IMR-90 (cell line): Measurements from ENCODE around the gene CCL20. TPM values are rescaled to one million over a fixed set of nuclear protein-coding genes. Genes with fewer than 3 reads are reported as not detected.

ENCODE experiments used
- ATAC-seq: fragments of 200-7000 bp; cut with Tn5 transposase; 2 replicates; pipeline ENCODE4 v1.9.1; 2020; ENCODE audit warnings: low read depth, mild to moderate bottlenecking, moderate library complexity
- BruUV-seq: library from RNA; stranded (reverse); fragments of 400-500 nt; replicated peaks from 2 replicates; lab custom pipeline; 2021; lab: Mats Ljungman, UMichigan
- CTCF ChIA-PET: fragments of 300-600 bp; formaldehyde crosslinking; extraction: SDS; loops from one replicate; lab custom pipeline; 2021; ENCODE audit warnings: antibody characterized with exemption; lab: Yijun Ruan, JAX
- POLR2A ChIA-PET: fragments of 300-600 bp; sonication (Branson Sonifier 250); formaldehyde crosslinking; loops from one replicate; lab custom pipeline; 2022; ENCODE audit warnings: antibody characterized with exemption; ENCODE audit not compliant: unreplicated experiment; lab: Charles Lee
- DNase-seq: peaks from one replicate; pipeline ENCODE4 v3.0.0; 2013
- H2AFZ ChIP-seq: replicated peaks from 2 replicates; pipeline ENCODE3; 2013; ENCODE audit warnings: low read length, mild to moderate bottlenecking; ENCODE audit not compliant: poor library complexity
- H2AK5ac ChIP-seq: 2 replicates; pipeline ENCODE4 v1.6.1; 2013; ENCODE audit warnings: low read depth, low read length, inconsistent platforms
- H2AK9ac ChIP-seq: replicated peaks from 2 replicates; pipeline ENCODE3; 2013; ENCODE audit warnings: mild to moderate bottlenecking, low read depth, low read length, moderate library complexity; ENCODE audit not compliant: poor library complexity
- H2BK120ac ChIP-seq: 2 replicates; pipeline ENCODE4 v1.6.1; 2013; ENCODE audit warnings: low read depth, low read length, inconsistent platforms
- H2BK15ac ChIP-seq: 3 replicates; pipeline ENCODE4 v1.6.1; 2013; ENCODE audit warnings: low read depth, low read length, inconsistent platforms
- H2BK20ac ChIP-seq: 2 replicates; pipeline ENCODE4 v1.6.1; 2013; ENCODE audit warnings: low read depth, mild to moderate bottlenecking, inconsistent platforms, low read length, moderate library complexity
- H2BK5ac ChIP-seq: 2 replicates; pipeline ENCODE4 v1.6.1; 2013; ENCODE audit warnings: mild to moderate bottlenecking, low read depth, low read length, inconsistent platforms; ENCODE audit not compliant: poor library complexity, severe bottlenecking
- H3K14ac ChIP-seq: replicated peaks from 2 replicates; pipeline ENCODE4 v1.6.1; 2013; ENCODE audit warnings: low read depth, low read length, inconsistent platforms
- H3K18ac ChIP-seq: 2 replicates; pipeline ENCODE4 v1.6.1; 2013; ENCODE audit warnings: low read depth, low read length, control low read depth
- H3K23ac ChIP-seq: 2 replicates; pipeline ENCODE4 v1.6.1; 2013; ENCODE audit warnings: low read depth, low read length, inconsistent platforms
- H3K27ac ChIP-seq: 2 replicates; pipeline ENCODE4 v1.5.1; 2013; ENCODE audit warnings: mild to moderate bottlenecking, control low read depth, low read length; ENCODE audit not compliant: insufficient read depth
- H3K27me3 ChIP-seq: 2 replicates; pipeline ENCODE4 v1.6.1; 2013; ENCODE audit warnings: low read length; ENCODE audit not compliant: control insufficient read depth, insufficient read depth
- H3K36me3 ChIP-seq: 2 replicates; pipeline ENCODE4 v1.6.1; 2013; ENCODE audit warnings: low read length, mixed read lengths; ENCODE audit not compliant: control insufficient read depth, insufficient read depth
- H3K4ac ChIP-seq: 2 replicates; pipeline ENCODE4 v1.6.1; 2013; ENCODE audit warnings: low read depth, low read length, inconsistent platforms
- H3K4me1 ChIP-seq: 2 replicates; pipeline ENCODE4 v1.6.1; 2013; ENCODE audit warnings: low read length, mixed read lengths; ENCODE audit not compliant: control insufficient read depth, insufficient read depth
- H3K4me2 ChIP-seq: 2 replicates; pipeline ENCODE4 v1.6.1; 2013; ENCODE audit warnings: low read depth, mild to moderate bottlenecking, control low read depth, low read length, moderate library complexity
- H3K4me3 ChIP-seq: 2 replicates; pipeline ENCODE4 v1.5.1; 2013; ENCODE audit warnings: low read depth, mild to moderate bottlenecking, control low read depth, low read length, moderate library complexity; ENCODE audit not compliant: insufficient read depth
- H3K56ac ChIP-seq: 2 replicates; pipeline ENCODE4 v1.6.1; 2013; ENCODE audit warnings: low read length, inconsistent platforms; ENCODE audit not compliant: insufficient read depth; ENCODE audit errors: extremely low read depth
- H3K79me1 ChIP-seq, 2 experiments: 2 replicates each; pipeline ENCODE4 v1.6.1; 2013; ENCODE audit warnings: low read length in 2 of 2, inconsistent platforms in 1 of 2, low read depth in 1 of 2
- H3K9ac ChIP-seq: 2 replicates; pipeline ENCODE4 v1.6.1; 2013; ENCODE audit warnings: low read depth, low read length, control low read depth
- H3K9me1 ChIP-seq: 2 replicates; pipeline ENCODE4 v1.6.1; 2013; ENCODE audit warnings: low read length, inconsistent platforms; ENCODE audit not compliant: insufficient read depth
- H3K9me3 ChIP-seq: 2 replicates; pipeline ENCODE4 v1.6.1; 2013; ENCODE audit warnings: low read length; ENCODE audit not compliant: control insufficient read depth, insufficient read depth
- H4K20me1 ChIP-seq: 2 replicates; pipeline ENCODE4 v1.6.1; 2013; ENCODE audit warnings: low read length, inconsistent platforms; ENCODE audit not compliant: insufficient read depth
- H4K5ac ChIP-seq: 2 replicates; pipeline ENCODE4 v1.6.1; 2013; ENCODE audit warnings: mild to moderate bottlenecking, low read depth, low read length, control low read depth
- H4K8ac ChIP-seq, 2 experiments: 2 replicates each; pipeline ENCODE4 v1.6.1; 2013; ENCODE audit warnings: low read depth in 2 of 2, low read length in 2 of 2, control low read depth in 1 of 2, inconsistent platforms in 1 of 2
- H4K91ac ChIP-seq: 2 replicates; pipeline ENCODE4 v1.6.1; 2013; ENCODE audit warnings: low read depth, low read length, inconsistent platforms; ENCODE audit not compliant: insufficient read depth
- BHLHE40 ChIP-seq: fragments of 150-350 bp; IDR thresholded peaks from 2 replicates; pipeline ENCODE4 v1.6.1; 2016; ENCODE audit warnings: mild to moderate bottlenecking, low read depth, low read length
- CEBPB ChIP-seq: IDR thresholded peaks from 2 replicates; pipeline ENCODE4 v1.6.1; 2012; ENCODE audit warnings: low read depth, low read length, improper control_type of control experiment
- CHD1 ChIP-seq: IDR thresholded peaks from 2 replicates; pipeline ENCODE4 v1.6.1; 2012; ENCODE audit warnings: low read depth, low read length, improper control_type of control experiment
- FOS ChIP-seq: fragments of 150-350 bp; IDR thresholded peaks from 2 replicates; pipeline ENCODE4 v1.6.1; 2016; ENCODE audit warnings: low read depth, low read length
- MAFK ChIP-seq: IDR thresholded peaks from 2 replicates; pipeline ENCODE4 v1.6.1; 2012; ENCODE audit warnings: low read depth, low read length, improper control_type of control experiment
- MAZ ChIP-seq: IDR thresholded peaks from 2 replicates; pipeline ENCODE4 v1.6.1; 2012; ENCODE audit warnings: low read depth, mild to moderate bottlenecking, low read length, improper control_type of control experiment, moderate library complexity, borderline replicate concordance
- MXI1 ChIP-seq: IDR thresholded peaks from 2 replicates; pipeline ENCODE4 v1.6.1; 2012; ENCODE audit warnings: low read depth, mild to moderate bottlenecking, low read length, moderate library complexity, borderline replicate concordance
- NFE2L2 ChIP-seq: fragments of 150-350 bp; IDR thresholded peaks from 2 replicates; pipeline ENCODE4 v1.6.1; 2016; ENCODE audit warnings: low read depth, mild to moderate bottlenecking, low read length
- POLR2A ChIP-seq: IDR thresholded peaks from 2 replicates; pipeline ENCODE4 v1.6.1; 2012; ENCODE audit warnings: mild to moderate bottlenecking, low read depth, low read length
- RAD21 ChIP-seq: IDR thresholded peaks from 2 replicates; pipeline ENCODE4 v1.6.1; 2012; ENCODE audit warnings: low read length, improper control_type of control experiment
- RCOR1 ChIP-seq: IDR thresholded peaks from 2 replicates; pipeline ENCODE4 v1.6.1; 2012; ENCODE audit warnings: mild to moderate bottlenecking, low read length, improper control_type of control experiment; ENCODE audit not compliant: insufficient replicate concordance
- RFX5 ChIP-seq: IDR thresholded peaks from 2 replicates; pipeline ENCODE4 v1.8.0; 2012; ENCODE audit warnings: low read depth, mild to moderate bottlenecking, low read length, moderate library complexity
- SMC3 ChIP-seq: fragments of 150-350 bp; IDR thresholded peaks from 2 replicates; pipeline ENCODE4 v1.6.1; 2016; ENCODE audit warnings: low read depth, mild to moderate bottlenecking, antibody characterized with exemption, low read length, moderate library complexity
- dilution Hi-C: fragments of 300-500 bp; cut with HindIII; formaldehyde crosslinking; loops from one replicate; pipeline ENCODE4 v1.14.3; 2018; ENCODE audit warnings: low sequenced_read_pairs; ENCODE audit not compliant: unreplicated experiment
- in situ Hi-C: fragments of 300-500 bp; cut with MboI; formaldehyde crosslinking; loops from 3 replicates; pipeline ENCODE4 v1.14.3; 2019; ENCODE audit warnings: low sequenced_read_pairs, inconsistent platforms, mixed read lengths
- intact Hi-C: fragments of 100-400 bp; cut with micrococcal nuclease; formaldehyde crosslinking; loops from 2 replicates; pipeline ENCODE4 v1.10.0; 2022
- polyA plus RNA-seq, 3 experiments: library from polyadenylated mRNA; depleted of rRNA; stranded (reverse); fragments of >200 nt; gene quantifications; 2 replicates each; pipeline ENCODE4 v1.2.3, GENCODE V29; 2012; ENCODE audit warnings: low replicate concordance in 1 of 3
- total RNA-seq: library from RNA; depleted of rRNA; stranded (reverse); fragments of >200 nt; gene quantifications from 2 replicates; pipeline ENCODE4 v1.2.3, GENCODE V29; 2012
- TF ChIP-seq, protein P1 (sequence below): fragments of 150-350 bp; IDR thresholded peaks from 2 replicates; pipeline ENCODE4 v1.6.1; 2016; ENCODE audit warnings: low read depth, mild to moderate bottlenecking, low read length, moderate library complexity, borderline replicate concordance
- TF ChIP-seq, protein P2 (sequence below): fragments of 150-350 bp; IDR thresholded peaks from 2 replicates; pipeline ENCODE4 v1.6.1; 2017; ENCODE audit warnings: mild to moderate bottlenecking, antibody characterized with exemption, low read length, low read depth
- TF ChIP-seq, protein P3 (sequence below): conservative IDR thresholded peaks from 2 replicates; pipeline ENCODE4 v1.5.1; 2012; ENCODE audit warnings: mild to moderate bottlenecking, low read depth, low read length, improper control_type of control experiment

Gene CCL20
- total and polyA plus RNA-seq, 2 of the 4 experiments (the other 2 are of a cell fraction), result not detected

DNA sequence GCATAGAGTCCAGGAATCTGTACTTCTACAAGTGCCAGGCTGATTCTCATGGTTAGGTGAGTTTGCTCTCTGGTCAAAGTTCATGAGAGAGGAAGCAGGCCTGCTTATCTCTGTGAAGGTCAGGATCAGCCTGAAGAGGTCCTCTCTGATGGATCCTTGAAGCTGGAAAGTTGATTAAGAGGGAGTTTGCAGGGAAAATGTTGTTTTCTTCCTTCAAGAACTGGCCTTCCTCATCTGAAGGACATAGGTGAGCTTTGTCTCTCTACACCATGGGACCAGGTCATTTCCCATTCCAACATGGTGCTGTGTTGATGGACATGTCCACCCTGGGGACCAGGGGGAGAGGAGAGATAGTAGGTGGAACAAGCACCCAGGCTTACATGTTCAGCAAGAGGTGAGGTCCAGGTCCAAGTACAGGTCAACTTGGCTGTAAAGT, 14.9 kb downstream of the CCL20 start:
- Histone ChIP-seq H3K4me3 (no peak overlapping the region), H3K4me2 (no peak overlapping the region), H3K79me1 (no peaks in the 10 kb centered on the region), H4K91ac (no peak overlapping the region), H4K8ac (no peak overlapping the region), H2BK20ac (no peak overlapping the region), H3K27me3 (no peaks in the 10 kb centered on the region), H3K4me1 (no peaks in the 10 kb centered on the region), H3K9me1 (no peaks in the 10 kb centered on the region), H3K23ac (no peak overlapping the region), H3K56ac (no peak overlapping the region), H2BK15ac (no peak overlapping the region), H3K4ac (no peak overlapping the region), H3K27ac (no peak overlapping the region), H3K36me3 (no peaks in the 10 kb centered on the region), H2AFZ (no peak overlapping the region), H2BK120ac (no peak overlapping the region), H2AK5ac (no peak overlapping the region), H2BK5ac (no peak overlapping the region), H3K14ac (no peak overlapping the region), H3K18ac (no peak overlapping the region), H2AK9ac (no peak overlapping the region), H4K20me1 (no peaks in the 10 kb centered on the region), H3K9me3 (no peaks in the 10 kb centered on the region), H3K9ac (no peak overlapping the region), H4K5ac (no peak overlapping the region)
- POLR2A ChIA-PET, result no interaction called here
- BruUV-seq, result no TSS peak
- TF ChIP-seq, protein P1, sequence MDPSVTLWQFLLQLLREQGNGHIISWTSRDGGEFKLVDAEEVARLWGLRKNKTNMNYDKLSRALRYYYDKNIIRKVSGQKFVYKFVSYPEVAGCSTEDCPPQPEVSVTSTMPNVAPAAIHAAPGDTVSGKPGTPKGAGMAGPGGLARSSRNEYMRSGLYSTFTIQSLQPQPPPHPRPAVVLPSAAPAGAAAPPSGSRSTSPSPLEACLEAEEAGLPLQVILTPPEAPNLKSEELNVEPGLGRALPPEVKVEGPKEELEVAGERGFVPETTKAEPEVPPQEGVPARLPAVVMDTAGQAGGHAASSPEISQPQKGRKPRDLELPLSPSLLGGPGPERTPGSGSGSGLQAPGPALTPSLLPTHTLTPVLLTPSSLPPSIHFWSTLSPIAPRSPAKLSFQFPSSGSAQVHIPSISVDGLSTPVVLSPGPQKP, result no peak
- TF ChIP-seq MXI1 (no peak), RAD21 (no peak), NFE2L2 (no peak), RCOR1 (no peak), MAZ (no peak), POLR2A (no peak), BHLHE40 (no peak), FOS (no peak), MAFK (no peak), CEBPB (no peak), RFX5 (no peak), SMC3 (no peak), CHD1 (no peak)
- TF ChIP-seq, protein P2, sequence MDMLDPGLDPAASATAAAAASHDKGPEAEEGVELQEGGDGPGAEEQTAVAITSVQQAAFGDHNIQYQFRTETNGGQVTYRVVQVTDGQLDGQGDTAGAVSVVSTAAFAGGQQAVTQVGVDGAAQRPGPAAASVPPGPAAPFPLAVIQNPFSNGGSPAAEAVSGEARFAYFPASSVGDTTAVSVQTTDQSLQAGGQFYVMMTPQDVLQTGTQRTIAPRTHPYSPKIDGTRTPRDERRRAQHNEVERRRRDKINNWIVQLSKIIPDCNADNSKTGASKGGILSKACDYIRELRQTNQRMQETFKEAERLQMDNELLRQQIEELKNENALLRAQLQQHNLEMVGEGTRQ, result no peak
- TF ChIP-seq, protein P3, sequence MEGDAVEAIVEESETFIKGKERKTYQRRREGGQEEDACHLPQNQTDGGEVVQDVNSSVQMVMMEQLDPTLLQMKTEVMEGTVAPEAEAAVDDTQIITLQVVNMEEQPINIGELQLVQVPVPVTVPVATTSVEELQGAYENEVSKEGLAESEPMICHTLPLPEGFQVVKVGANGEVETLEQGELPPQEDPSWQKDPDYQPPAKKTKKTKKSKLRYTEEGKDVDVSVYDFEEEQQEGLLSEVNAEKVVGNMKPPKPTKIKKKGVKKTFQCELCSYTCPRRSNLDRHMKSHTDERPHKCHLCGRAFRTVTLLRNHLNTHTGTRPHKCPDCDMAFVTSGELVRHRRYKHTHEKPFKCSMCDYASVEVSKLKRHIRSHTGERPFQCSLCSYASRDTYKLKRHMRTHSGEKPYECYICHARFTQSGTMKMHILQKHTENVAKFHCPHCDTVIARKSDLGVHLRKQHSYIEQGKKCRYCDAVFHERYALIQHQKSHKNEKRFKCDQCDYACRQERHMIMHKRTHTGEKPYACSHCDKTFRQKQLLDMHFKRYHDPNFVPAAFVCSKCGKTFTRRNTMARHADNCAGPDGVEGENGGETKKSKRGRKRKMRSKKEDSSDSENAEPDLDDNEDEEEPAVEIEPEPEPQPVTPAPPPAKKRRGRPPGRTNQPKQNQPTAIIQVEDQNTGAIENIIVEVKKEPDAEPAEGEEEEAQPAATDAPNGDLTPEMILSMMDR, result no peak
- ATAC-seq (no peak), DNase-seq (no peak)
- dilution Hi-C loops (no loop called here), in situ Hi-C loops (no loop called here), intact Hi-C loops (no loop called here)
- CTCF ChIA-PET, result no interaction called here
